ENCODE results near the gene CCR1. TPM values are rescaled to one million over a fixed set of nuclear protein-coding genes. Genes with fewer than 3 reads are reported as not detected.

Gene CCR1
- total RNA-seq, 1 experiment from 2014 or later: not detected

DNA sequence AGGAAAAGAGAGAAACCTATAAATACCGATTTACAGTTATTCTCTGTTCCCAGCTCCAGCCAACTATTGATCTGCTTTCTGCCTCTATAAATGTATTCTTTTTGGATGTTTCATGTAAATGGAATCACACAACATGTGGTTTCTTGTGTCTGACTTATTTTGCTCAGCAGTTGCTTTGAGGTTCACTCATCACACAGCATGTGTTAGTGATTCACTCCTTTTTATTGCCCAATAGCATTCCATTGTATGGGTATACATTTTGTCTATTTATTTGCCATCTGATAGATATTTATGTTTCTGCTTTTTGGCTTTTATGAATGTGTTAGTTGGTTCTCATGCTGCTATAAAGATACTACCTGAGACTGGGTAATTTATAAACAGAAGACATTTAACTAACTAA is 23.6 kb downstream of the CCR1 start:
- Histone ChIP-seq H3K36me3 (ENCODE audit: insufficient read depth, low read length, poor library complexity, severe bottlenecking) (no peaks in the 10 kb centered on the region), H3K9me3 (ENCODE audit: low read depth, low read length, poor library complexity, severe bottlenecking) (no peaks in the 10 kb centered on the region), H3K27me3 (replicated peaks; ENCODE audit: insufficient read depth, low read depth, low read length, poor library complexity) (no peaks in the 10 kb centered on the region), H3K4me3 (ENCODE audit: low read depth, low read length, poor library complexity, severe bottlenecking) (no peak overlapping the region), H3K4me1 (ENCODE audit: insufficient read depth, low read length, poor library complexity, severe bottlenecking) (no peaks in the 10 kb centered on the region), H3K27ac (ENCODE audit: low read depth, low read length, poor library complexity, severe bottlenecking) (no peak overlapping the region)
- POLR2A ChIA-PET (ENCODE audit: low non-redundant PET): no interaction called here
- TF ChIP-seq, protein P1, sequence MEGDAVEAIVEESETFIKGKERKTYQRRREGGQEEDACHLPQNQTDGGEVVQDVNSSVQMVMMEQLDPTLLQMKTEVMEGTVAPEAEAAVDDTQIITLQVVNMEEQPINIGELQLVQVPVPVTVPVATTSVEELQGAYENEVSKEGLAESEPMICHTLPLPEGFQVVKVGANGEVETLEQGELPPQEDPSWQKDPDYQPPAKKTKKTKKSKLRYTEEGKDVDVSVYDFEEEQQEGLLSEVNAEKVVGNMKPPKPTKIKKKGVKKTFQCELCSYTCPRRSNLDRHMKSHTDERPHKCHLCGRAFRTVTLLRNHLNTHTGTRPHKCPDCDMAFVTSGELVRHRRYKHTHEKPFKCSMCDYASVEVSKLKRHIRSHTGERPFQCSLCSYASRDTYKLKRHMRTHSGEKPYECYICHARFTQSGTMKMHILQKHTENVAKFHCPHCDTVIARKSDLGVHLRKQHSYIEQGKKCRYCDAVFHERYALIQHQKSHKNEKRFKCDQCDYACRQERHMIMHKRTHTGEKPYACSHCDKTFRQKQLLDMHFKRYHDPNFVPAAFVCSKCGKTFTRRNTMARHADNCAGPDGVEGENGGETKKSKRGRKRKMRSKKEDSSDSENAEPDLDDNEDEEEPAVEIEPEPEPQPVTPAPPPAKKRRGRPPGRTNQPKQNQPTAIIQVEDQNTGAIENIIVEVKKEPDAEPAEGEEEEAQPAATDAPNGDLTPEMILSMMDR (conservative IDR thresholded peaks at IDR 0.05; ENCODE audit: low read depth, low read length): no peak
- TF ChIP-seq EZH2 (IDR thresholded peaks at IDR 0.05; ENCODE audit: borderline replicate concordance, low read depth, low read length, poor library complexity, severe bottlenecking): no peak
- DNase-seq (ENCODE audit: low spot score): no peak
- intact Hi-C loops (cut with micrococcal nuclease; ENCODE audit: unreplicated experiment): no loop called here
- BruUV-seq (replicated peaks): no TSS peak
- CTCF ChIA-PET: no interaction called here

DNA sequence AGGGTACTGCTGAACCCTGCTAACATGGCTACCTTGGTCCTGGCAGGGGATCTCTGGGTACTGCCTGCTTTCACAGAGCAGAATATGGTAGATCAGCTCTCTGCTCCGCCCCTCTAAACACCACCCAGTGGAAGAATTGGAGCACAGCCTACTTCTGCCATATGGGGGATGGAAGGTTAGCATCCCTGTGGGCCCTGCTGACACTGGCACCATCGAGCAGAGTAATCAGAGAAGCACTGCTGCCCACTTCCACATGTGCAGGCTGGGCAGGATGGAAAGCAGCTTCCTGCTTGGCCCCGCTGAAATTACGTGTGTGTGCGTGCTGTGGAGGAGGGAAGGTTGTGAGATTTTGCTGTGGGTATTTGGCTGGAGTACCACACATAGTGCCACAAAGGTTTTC is 24.8 kb downstream of the CCR1 start:
- CTCF ChIA-PET: no interaction called here
- BruUV-seq (replicated peaks): no TSS peak

DNA sequence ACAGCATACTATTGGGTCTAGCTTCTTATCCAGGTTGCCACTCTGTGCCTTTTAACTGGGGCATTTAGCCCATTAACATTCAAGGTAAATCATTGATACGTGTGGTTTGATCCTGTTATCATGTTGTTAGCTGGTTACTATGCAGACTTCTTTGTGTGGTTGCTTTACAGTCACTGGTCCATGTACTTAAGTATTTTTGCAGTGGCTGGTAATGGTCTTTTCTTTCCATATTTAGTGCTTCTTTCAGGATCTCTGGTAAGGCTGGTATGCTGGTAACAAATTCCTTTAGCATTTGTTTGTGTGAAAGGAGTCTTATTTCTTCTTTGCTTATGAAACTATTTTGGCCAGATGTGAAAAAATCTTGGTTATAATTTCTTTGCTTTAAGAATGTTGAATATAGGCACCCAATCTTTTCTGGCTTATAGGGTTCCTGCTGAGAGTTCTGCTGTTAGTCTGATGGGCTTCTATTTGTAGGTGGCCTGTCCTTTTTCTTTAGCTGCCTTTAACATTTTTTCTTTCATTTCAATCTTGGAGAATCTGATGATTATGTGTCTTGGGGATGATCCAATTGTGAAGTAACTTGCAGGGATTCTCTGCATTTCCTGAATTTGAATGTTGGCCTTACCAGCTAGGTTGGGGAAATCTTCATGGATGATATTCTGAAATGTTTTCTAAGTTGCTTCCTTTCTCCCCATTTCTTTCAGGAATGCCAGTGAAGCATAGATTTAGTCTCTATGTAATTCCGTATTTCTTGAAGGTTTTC is 39.3 kb downstream of the CCR1 start:
- intact Hi-C loops (cut with micrococcal nuclease; ENCODE audit: unreplicated experiment): no loop called here

More for the DNA sequence above, 24.8 kb downstream of the CCR1 start:
- no peak for DNase-seq (ENCODE audit: low spot score)
- no peaks in the 10 kb centered on the region for H3K9me3 ChIP-seq (ENCODE audit: low read depth, low read length, poor library complexity, severe bottlenecking)
- no peaks in the 10 kb centered on the region for H3K4me1 ChIP-seq (ENCODE audit: insufficient read depth, low read length, poor library complexity, severe bottlenecking)
- no peak overlapping the region for H3K27ac ChIP-seq (ENCODE audit: low read depth, low read length, poor library complexity, severe bottlenecking)
- intact Hi-C loops (cut with micrococcal nuclease; ENCODE audit: unreplicated experiment): no loop called here
- TF ChIP-seq, protein P1 (conservative IDR thresholded peaks at IDR 0.05; ENCODE audit: low read depth, low read length): no peak
- TF ChIP-seq EZH2 (IDR thresholded peaks at IDR 0.05; ENCODE audit: borderline replicate concordance, low read depth, low read length, poor library complexity, severe bottlenecking): no peak
- no peaks in the 10 kb centered on the region for H3K27me3 ChIP-seq (replicated peaks; ENCODE audit: insufficient read depth, low read depth, low read length, poor library complexity)
- H3K4me3 ChIP-seq (ENCODE audit: low read depth, low read length, poor library complexity, severe bottlenecking): no peak overlapping the region
- no peaks in the 10 kb centered on the region for H3K36me3 ChIP-seq (ENCODE audit: insufficient read depth, low read length, poor library complexity, severe bottlenecking)
- POLR2A ChIA-PET (ENCODE audit: low non-redundant PET): no interaction called here

More for the DNA sequence above, 39.3 kb downstream of the CCR1 start:
- H3K9me3 ChIP-seq (ENCODE audit: low read depth, low read length, poor library complexity, severe bottlenecking): no peaks in the 10 kb centered on the region
- H3K4me3 ChIP-seq (ENCODE audit: low read depth, low read length, poor library complexity, severe bottlenecking): no peak overlapping the region
- no peaks in the 10 kb centered on the region for H3K4me1 ChIP-seq (ENCODE audit: insufficient read depth, low read length, poor library complexity, severe bottlenecking)
- ChIA-PET POLR2A (ENCODE audit: low non-redundant PET) (interaction anchor here (0.7 kb wide), 1 partner anchor 77 kb away, joined by 4 read pairs; no protein-coding TSS in a partner anchor), CTCF (no interaction called here)
- no TSS peak for BruUV-seq (replicated peaks)
- no peak overlapping the region for H3K27ac ChIP-seq (ENCODE audit: low read depth, low read length, poor library complexity, severe bottlenecking)
- DNase-seq (ENCODE audit: low spot score): no peak
- no peaks in the 10 kb centered on the region for H3K27me3 ChIP-seq (replicated peaks; ENCODE audit: insufficient read depth, low read depth, low read length, poor library complexity)
- TF ChIP-seq, protein P1 (conservative IDR thresholded peaks at IDR 0.05; ENCODE audit: low read depth, low read length): no peak
- no peak for TF ChIP-seq EZH2 (IDR thresholded peaks at IDR 0.05; ENCODE audit: borderline replicate concordance, low read depth, low read length, poor library complexity, severe bottlenecking)
- no peaks in the 10 kb centered on the region for H3K36me3 ChIP-seq (ENCODE audit: insufficient read depth, low read length, poor library complexity, severe bottlenecking)
